GM03348 (cell line): ENCODE results near the gene BBC3.
"Not testable (repeated sequence)": the region's sequence is repeated elsewhere in the genome, so short reads cannot be mapped to it uniquely, and the experiment has no call there.

Experiments used
- DNase-seq: peaks from one replicate; pipeline ENCODE4 v3.0.0; 2012; ENCODE audit warnings: low spot score

BBC3 gene, protein sequence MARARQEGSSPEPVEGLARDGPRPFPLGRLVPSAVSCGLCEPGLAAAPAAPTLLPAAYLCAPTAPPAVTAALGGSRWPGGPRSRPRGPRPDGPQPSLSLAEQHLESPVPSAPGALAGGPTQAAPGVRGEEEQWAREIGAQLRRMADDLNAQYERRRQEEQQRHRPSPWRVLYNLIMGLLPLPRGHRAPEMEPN

DNA sequence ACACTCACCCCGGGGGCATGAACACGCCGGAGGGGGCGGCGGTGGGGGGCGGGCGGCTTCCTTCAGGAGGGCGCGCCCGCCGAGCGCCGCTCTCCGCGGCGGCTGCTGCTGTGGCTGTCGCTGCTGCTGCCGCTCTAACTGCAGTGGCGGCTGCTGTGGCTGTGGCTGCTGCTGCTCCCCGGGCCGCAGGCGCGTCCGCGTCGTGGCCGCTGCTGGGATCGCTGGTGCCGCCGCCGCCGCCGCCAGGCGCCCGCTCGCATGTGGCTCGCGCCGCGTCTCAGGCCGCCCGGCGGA, at the start of gene BBC3:
Gene BBC3, minus strand, starts transcription at position 279 of the 294 bp plus-strand sequence. CDS start 2,768 bp downstream, outside the sequence.
- no peak for DNase-seq

DNA sequence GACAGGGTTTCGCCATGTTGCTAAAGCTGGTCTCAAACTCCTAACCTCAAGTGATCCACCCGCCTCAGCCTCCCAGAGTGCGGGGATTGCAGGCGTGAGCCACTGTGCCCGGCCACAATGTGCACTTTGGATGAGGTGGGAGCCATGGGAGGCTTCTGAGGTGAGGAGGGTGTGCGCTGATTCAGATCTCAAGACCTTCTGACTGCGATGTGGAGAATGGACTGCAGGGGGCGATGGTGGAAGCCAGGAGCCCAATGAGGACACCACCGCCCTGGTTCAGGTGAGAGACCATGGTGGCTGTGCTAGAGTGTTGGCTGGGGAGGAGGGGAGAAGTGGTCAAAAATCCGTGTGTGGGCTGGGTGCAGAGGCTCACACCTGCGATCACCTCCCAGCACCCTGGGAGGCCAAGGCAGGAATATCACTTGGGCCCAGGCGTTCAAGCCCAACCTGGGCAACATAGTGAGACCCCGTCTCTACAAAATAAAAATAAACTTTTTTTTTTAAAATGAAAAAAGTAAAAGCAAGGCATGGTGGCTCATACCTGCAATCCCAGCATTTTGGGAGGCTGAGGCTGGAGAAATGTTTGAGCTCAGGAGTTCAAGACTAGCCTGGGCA, 49.3 kb upstream of the BBC3 start:
- peak; percentile 22 for DNase-seq

DNA sequence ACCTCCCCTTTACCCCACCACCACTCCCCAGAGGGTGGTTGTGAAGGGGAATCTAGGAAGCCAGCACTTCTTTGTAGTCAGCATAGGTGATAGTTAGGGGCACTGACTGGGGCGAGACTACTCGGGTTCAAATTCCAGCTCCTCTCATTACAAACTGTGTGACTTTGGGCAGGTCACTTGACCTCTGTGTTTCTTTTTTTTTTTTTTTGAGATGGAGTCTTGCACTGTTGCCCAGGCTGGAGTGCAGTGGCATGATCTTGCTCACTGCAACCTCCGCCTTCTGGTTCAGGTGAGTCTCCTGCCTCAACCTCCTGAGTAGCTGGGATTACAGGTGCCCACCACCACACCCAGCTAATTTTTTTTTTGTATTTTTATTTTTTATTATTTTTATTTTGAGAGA, 45.5 kb upstream of the BBC3 start:
- not testable (repeated sequence) for DNase-seq

DNA sequence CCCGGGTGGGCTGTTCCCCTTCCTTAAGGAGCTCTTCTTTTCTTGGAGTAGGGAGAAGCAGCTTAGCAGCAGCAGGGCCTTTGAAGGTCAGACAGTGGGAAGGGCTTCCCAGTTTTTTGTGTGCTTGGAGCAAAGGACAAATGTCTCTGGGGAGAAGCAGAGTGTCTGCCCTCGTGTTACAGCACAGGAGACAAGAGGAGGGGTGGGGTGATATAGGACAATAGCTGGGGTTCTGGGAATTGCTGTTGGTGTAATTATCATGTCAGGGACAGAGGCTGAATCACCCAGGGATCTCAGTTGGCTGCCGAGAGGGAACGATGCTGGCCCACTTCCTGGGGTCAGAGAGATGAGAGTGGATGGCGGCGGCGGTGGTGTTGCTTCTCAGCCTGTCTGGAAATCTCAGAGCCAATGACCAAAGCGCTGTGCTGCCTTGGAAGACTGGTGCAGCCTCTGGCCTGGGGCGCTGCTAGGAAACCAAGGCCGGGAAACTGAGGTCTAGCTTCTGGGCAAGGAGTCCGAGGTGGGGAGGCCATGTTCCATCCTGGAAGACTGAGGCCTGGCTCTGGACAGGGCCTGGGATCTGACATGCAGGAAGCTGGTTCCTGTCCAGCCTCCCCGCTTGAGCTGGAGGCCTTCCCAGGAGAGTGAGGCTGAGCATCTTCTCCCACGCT, 44.9 kb upstream of the BBC3 start:
- peak; percentile 62 for DNase-seq

DNA sequence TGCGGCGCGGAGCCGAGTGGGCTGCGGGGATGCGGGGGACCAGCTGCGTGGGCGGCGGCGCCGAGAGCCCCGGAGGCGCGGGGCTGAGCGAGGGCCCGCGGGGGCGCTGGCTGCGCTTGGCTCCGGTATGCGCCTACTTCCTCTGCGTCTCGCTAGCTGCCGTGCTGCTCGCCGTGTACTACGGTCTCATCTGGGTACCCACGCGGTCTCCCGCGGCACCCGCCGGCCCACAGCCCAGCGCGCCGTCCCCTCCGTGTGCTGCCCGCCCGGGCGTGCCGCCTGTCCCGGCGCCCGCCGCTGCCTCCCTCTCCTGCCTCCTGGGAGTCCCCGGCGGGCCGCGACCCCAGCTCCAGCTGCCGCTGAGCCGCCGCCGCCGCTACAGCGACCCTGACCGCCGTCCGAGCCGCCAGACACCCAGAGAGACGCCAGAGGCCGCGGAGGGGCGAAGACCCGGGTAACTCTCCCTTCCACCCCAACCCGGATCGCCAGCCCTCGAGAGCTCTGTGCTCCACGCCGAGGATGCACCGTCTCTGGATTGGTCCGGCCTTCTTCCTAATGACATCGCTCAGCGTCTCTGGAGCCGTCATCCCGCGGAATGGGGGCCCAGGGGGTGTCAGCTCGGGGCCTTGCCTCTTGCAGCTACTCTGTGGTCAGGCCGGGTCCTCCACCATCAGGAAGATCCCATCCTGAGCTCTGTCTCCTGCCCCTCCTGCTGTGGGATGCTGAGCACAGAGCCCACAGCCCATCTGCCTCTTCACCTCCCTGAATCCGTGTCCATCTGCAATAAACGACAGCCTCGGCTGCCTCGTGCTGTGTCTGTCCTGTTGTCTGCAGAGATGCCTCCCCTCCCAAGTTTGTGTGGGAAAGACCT, 44.1 kb upstream of the BBC3 start:
- no peak for DNase-seq

DNA sequence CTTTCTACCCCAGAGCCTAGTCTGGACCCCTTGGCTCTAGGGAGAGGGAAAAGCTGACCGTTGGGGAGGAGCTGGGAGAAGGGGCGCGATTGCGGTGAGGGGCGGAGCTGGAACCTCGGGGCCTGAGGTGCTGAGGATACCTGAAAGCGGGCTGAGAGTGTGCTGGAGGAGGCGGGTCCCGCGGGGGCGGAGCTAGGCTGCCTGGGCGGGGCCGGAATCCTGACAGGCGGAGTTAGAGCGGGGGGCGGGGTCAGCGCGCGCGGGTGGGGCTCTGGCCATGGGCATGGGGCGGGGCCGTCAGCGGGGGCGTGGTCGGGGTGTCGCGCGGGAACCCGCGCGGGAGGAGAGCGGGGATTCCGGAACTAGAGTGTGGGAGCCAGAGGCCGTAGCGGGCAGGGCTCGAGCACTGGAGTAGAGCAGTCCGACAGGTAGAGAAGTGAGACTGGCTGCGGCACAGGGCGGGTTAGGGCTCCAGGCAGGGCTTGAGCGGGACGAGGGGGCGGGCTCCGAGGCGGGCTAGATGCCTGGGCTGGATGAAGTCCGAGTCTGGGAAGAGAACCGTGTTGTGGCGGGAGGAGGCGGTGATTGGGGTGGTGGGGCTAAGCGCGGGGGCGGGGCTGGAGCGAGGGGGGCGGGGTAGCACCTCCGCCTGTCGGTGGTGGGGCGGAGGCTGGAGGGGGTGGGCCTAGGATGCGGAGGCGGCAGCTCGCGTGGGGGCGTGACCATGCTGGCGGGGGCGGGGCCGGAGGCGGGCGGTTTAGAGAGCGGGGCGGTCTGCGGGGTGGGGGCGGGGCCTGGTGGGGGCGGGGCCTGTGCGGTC, 43.3 kb upstream of the BBC3 start, which contains the start of gene INAFM1:
Gene INAFM1, plus strand, starts transcription at position 815 of the 820 bp plus-strand sequence. CDS start 35 bp downstream, outside the sequence.
- DNase-seq, result peak; percentile 95

DNA sequence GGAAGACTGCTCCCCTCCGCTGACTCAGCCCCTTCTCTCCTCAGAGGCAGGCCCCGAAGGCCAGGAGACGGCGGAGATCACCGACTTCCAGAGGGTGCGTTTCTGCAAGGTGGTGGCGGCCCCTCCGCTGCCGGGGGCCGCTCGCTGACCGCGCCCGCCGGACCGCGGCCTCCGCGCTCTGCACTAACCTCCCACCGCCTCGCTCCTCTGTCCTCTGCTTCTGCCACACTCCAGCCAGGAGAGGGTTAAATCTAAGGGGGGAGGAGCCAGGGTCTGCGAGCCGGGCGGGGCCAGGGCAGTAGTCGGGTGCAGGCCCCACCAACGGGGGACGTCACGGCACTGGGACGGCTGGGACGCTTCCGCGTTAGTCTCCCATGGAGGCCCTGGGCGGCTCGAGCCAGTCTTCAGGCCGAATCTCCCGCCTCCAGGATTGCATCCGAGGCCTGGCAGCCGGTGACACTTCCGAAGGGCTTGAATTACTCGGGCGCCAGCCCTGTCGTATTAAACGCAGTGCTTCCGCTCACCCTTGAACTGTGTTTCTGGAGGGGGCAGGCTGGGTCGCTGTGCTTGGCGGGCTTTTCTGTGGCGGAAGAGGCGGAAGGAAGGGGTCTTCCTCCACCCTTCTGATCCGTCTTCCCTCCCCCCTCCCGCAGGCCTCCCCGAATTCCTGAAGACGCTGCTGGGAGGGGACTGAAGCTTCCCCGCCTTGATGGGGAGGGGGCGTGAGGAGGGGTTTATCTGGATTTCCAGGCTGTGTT, 42.5 kb upstream of the BBC3 start:
- DNase-seq, result peak; percentile 94

DNA sequence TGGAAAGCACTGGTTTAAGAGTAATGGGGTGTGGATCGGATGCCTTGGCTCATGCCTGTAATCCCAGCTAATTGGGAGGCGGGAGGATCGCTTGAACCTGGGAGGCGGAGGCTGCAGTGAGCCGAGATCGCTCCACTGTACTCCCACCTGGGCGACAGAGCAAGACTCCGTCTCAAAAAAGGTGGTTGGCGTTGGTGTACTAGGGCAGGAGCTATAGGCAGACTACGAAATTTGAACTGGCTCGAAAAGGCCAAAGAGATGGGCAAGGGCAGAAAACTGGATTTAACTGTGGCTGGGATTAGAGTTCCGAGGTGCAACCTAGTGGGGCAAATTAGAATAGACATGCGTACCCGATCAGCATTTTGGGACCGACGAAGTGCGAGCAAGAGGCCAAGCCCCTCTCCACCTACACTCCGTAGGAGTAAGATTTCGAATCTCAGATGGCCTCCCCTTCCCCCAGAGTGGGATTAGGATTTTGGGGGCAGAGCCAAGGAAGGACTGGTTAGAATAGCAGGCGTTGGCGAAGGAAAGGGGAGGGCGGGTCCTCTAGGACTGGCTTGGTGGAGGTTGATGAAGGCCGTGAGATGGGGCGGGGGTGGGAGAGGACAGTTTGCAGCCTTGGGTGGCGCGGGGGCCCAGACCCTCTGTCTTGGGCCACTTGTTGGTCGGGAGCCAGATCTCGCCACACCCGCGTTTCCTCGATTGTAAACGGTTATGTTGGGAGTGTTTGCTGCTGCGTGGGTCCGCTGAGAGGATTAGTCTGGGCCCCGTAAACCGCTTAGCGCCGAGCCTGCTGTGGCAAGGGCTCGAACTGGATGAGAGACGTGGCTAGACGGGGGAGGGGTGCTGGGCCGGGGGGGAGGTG, 41.7 kb upstream of the BBC3 start:
- DNase-seq, result peak; percentile 62

DNA sequence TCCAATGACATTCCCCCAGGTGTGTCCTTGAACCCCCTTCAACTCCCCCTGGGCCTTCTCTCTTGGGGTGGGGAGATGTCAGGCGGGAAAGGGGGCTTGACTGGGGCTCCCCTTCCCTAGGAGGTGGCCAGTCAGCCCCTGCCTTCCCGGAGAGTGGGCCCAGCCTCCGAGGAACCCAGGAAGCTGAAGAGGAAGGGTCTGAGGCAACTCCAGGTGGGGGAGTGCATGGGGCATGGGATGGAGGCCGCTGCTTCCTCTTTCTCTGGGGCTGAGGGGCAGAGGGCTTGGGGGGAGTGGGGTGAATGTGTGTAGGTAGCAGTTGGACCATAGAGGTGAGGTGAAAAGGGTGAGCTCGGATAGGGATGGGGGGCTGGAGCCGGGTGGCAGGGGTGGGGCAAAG, 41.0 kb upstream of the BBC3 start:
- DNase-seq, result no peak

DNA sequence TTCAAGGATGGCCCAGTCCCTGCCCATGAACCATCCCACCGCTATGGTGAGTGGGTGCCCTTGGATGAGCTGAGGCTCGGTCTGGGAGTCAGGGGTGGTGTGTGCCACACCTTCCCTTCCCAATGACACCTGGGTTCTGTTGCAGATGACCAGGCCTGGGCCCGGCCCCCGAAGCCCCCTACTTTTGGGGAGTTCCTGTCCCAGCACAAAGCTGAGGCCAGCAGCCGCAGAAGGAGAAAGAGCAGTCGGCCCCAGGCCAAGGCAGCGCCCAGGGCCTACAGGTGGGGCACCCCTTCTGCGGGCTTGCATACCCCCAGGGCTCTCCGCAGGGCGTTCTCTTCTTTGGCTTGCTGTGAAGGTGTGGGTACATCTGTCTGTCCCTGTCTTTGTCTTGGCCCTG, 39.4 kb upstream of the BBC3 start:
- DNase-seq, result no peak

DNA sequence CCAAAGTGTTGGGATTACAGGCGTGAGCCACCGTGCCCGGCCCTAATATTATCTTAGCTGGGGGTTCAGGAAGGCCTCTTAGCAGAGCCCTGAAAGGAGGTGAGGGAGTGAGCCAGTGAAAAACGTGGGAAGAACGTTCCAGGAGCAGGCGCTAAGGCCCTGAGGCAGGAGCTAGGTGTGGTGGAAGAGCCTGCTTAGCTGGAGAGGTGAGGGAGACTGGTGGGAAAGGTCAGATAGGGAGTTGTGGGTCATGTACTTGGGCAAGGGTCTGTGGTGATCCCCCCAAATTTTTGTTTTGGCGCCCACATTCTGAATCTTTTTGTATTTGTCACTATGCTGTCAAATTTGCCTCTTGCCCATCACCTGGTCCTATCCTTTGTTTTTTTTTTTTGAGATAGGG, 38.6 kb upstream of the BBC3 start:
- DNase-seq, result no peak

DNA sequence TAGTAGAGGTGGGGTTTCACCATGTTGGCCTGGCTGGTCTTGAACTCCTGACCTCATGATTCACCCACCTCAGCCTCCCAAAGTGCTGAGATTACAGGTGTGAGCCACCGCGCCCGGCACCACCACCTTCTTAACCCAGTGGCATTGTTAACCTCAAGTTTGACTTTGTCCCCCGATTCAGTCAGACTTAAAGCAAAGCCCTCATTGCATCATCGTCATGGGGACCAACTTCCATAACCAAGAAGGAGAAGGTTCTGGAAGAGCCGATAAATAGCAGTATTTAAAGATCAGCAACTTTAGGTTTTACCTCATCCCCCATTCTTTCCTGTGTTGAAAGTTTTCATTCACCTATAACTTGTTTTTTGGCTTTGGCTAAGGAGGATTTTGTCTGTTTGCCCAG, 37.0 kb upstream of the BBC3 start:
- no peak for DNase-seq

DNA sequence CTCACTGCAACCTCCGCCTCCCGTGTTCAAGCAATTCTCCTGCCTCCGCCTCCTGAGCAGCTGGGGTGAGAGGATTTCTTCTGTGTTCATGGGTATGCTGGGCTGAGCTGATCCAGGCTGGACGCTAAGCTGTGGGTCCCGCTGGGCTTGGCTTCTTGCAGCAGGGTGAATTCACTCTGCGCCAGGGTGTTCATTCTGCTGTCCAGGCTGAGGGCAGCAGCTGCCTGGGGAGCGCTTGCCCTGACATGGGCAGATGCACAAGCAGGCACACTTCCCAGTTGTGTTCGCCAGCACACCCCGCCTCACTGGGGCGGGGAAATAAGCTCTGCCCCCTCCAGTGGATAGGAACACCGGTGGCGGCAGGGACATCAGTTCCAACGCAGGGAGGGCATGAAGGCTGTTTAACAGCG, 36.4 kb upstream of the BBC3 start:
- no peak for DNase-seq

DNA sequence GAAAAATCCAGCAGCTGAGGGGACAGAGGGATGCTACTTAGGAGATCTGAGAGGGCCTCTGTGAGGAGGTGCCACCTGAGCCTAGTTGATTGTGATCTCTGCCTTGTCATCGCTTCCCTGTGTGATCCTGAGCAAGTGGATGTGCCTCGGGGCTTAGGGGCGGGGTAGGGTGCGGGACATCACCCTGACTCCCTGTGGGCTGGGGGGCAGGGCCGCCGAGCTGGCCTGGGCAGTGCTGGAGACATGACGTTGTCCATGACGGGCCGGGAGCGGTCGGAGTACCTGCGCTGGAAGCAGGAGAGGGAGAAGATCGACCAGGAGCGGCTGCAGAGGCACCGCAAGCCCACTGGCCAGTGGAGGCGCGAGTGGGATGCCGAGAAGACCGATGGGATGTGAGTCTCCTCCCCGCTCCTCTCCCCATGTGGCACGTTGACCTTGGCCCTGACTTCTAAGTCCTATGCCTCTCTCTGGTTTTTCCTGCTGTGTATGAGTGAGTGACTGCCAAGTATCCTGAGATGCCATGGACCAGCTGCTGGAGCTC, 35.5 kb upstream of the BBC3 start:
- DNase-seq, result no peak

DNA sequence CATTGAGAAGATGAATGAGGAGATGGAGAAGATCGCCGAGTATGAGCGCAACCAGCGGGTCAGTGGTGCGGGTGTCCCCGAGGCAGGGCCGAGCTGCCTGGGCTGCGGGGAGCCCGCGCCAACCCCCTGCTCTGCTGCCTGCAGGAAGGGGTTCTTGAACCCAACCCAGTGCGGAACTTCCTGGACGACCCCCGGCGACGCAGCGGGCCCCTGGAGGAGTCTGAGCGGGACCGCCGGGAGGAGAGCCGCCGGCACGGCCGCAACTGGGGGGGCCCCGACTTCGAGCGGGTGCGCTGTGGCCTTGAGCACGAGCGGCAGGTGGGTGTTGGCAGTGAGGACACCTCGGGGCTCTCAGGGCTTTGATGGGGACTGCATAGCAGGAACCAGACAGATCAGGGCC, 33.6 kb upstream of the BBC3 start:
- DNase-seq, result no peak

DNA sequence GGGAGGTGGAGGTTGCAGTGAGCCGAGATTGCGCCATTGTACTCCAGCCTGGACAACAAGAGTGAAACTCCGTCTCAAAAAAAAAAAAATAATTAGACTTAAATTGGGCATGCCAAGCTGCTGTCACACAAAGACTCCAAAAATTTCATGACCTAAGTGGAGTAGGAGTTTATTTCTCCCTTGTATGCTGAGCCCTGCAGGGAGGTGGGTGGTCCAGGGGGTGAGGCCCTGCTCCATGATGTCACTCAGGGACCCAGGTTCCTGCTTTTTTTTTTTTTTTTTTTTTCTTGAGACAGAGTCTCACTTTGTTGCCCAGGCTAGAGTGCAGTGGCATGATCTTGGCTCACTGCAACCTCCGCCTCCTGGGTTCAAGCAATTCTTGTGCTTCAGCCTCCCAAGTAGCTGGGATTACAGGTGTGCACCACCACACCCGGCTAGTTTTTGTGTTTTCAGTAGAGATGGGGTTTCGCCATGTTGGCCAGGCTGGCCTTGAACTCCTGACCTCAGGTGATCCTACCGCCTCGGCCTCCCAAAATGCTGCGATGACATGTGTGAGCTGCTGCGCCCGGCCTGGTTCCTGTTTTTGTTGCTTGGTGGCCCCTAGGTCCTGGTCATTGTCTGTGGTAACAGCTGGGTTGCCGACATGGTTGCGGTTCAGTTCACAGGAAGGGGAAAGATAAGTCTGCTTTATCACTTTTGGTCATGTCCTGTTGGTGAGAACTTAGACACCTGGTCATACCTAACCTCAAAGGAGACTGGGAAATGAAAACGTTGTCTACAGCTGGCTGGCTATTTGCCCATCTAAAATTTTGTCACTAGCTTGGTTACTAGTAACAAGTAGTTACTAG, 31.2 kb upstream of the BBC3 start:
- not testable (repeated sequence) for DNase-seq

DNA sequence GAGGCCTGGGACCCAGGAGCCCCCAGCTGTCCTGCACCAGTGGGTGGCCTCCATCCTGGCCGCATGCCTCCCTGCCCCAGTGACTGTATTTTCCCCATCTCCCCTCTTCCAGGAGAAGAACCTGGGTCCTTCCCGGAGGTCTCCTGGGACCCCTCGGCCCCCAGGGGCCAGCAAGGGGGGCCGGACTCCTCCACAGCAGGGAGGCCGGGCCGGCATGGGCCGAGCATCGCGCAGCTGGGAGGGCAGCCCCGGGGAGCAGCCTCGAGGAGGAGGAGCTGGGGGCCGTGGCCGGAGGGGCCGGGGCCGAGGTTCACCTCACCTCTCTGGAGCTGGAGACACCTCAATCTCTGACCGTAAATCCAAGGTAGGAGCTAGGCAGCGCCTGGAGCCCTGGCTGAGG, 29.5 kb upstream of the BBC3 start:
- DNase-seq, result no peak

DNA sequence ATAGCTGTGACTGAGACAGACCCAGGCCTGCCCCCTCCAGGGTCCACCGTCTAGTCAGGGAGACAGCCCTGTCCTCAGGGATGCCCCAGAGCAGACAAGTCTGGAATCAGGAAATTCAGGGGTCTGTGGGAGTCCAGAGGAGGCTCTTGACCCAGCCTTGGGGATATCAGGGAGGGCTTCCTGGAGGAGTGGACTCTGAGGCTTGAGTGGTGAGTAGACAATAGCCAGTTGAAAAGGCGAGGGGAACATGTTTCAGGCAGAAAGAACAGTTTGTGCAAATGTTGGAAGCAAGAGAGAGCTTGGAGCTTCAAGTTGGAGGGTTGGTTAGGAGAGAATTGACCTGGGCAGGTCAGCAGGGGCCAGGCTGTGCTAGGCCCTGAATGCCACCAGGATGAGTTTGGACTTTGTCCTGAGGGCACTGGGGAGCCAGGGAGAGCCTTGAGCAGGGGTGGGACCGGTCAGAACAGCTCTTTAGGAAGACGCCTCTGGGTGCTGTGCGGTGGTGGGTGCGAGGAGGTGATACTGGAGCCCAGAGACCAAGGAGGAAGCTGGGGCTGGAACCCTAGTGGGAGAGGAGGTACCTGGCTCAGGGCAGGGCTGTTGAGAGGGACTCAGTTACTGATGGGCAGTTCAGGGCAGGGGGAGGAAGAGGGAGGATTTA, 28.0 kb upstream of the BBC3 start:
- DNase-seq, result no peak
